SK-N-SH treated with all-trans-retinoic acid at 6 μM for 48 hours (cell line): ENCODE measurements around the gene ADARB2.

Experiments
- CREB5 ChIP-seq: fragments of 250-450 bp; sonication (Bioruptor Pico); IDR thresholded peaks from 2 replicates; pipeline ENCODE4 v1.5.1; 2020; ENCODE audit warnings: low read depth, mild to moderate bottlenecking, moderate library complexity
- CSRNP3 ChIP-seq: fragments of 250-450 bp; sonication (Bioruptor Pico); IDR thresholded peaks from 2 replicates; pipeline ENCODE4 v1.5.1; 2021; ENCODE audit warnings: mild to moderate bottlenecking, moderate library complexity
- GLIS3 ChIP-seq: fragments of 250-450 bp; sonication (Bioruptor Pico); IDR thresholded peaks from 2 replicates; pipeline ENCODE4 v1.5.0; 2020; ENCODE audit warnings: mild to moderate bottlenecking, moderate library complexity
- OSR1 ChIP-seq: fragments of 250-450 bp; sonication (Bioruptor Pico); IDR thresholded peaks from 2 replicates; pipeline ENCODE4 v1.8.0; 2022; ENCODE audit warnings: moderate library complexity, mild to moderate bottlenecking, inconsistent platforms
- PATZ1 ChIP-seq: fragments of 250-450 bp; sonication (Bioruptor Pico); IDR thresholded peaks from 2 replicates; pipeline ENCODE4 v1.8.0; 2020; ENCODE audit warnings: mild to moderate bottlenecking, moderate library complexity, borderline replicate concordance
- RARB ChIP-seq: fragments of 250-450 bp; sonication (Bioruptor Pico); IDR thresholded peaks from 2 replicates; pipeline ENCODE4 v1.8.0; 2021; ENCODE audit warnings: mild to moderate bottlenecking, moderate library complexity
- SNAI2 ChIP-seq: fragments of 250-450 bp; sonication (Bioruptor Pico); IDR thresholded peaks from 2 replicates; pipeline ENCODE4 v1.5.0; 2020; ENCODE audit warnings: mild to moderate bottlenecking, moderate library complexity
- ZC3H10 ChIP-seq: fragments of 250-450 bp; sonication (Bioruptor Pico); IDR thresholded peaks from 2 replicates; pipeline ENCODE4 v1.5.1; 2021; ENCODE audit warnings: mild to moderate bottlenecking, moderate library complexity
- ZFP30 ChIP-seq: fragments of 450-650 bp; formaldehyde crosslinking; IDR thresholded peaks from 2 replicates; pipeline ENCODE4 v1.5.0; 2022; ENCODE audit warnings: mild to moderate bottlenecking, moderate library complexity
- ZNF565 ChIP-seq: fragments of 450-650 bp; formaldehyde crosslinking; conservative IDR thresholded peaks from 2 replicates; pipeline ENCODE4 v1.5.0; 2020; ENCODE audit warnings: low read depth, mild to moderate bottlenecking, moderate library complexity

- no peak for TF ChIP-seq CREB5 (CRISPR knock-in tag)
- no peak for TF ChIP-seq OSR1 (CRISPR knock-in tag)
- TF ChIP-seq SNAI2, result no peak
- TF ChIP-seq ZC3H10, result no peak
- TF ChIP-seq ZFP30 (CRISPR knock-in tag), result no peak
- TF ChIP-seq ZNF565 (CRISPR knock-in tag), result no peak
- no peak for TF ChIP-seq CSRNP3 (CRISPR knock-in tag)
- no peak for TF ChIP-seq PATZ1 (CRISPR knock-in tag)
- TF ChIP-seq RARB (CRISPR knock-in tag), result no peak
- TF ChIP-seq GLIS3 (CRISPR knock-in tag), result no peak
Observed at GRCh38 chr10:1465418-1465911, 271.9 kb downstream of the ADARB2 start.
